NOMO-1 (cell line): ENCODE measurements around the gene S100A12.

Experiments used
- DNase-seq, 2 experiments: peaks; one replicate each; lab custom pipeline; 2025; ENCODE audit not compliant: unreplicated experiment in 2 of 2; lab: John Stamatoyannopoulos, UW

S100A12 gene

GRCh38 chr1:153370146-153370545, 5.3 kb downstream of the S100A12 start:
- no peak for DNase-seq

GRCh38 chr1:153368495-153368894, 6.9 kb downstream of the S100A12 start:
- DNase-seq, result peak; percentile 51 to 85

GRCh38 chr1:153367090-153367489, 8.3 kb downstream of the S100A12 start:
- no peak for DNase-seq

GRCh38 chr1:153366261-153366660, 9.2 kb downstream of the S100A12 start:
- DNase-seq, result no peak

- DNase-seq, result no peak
These were observed 9.7 kb downstream of the S100A12 start for GRCh38 chr1:153365696-153366095.

- peak; percentile 93 to 95 for DNase-seq
These were observed 10.4 kb downstream of the S100A12 start for GRCh38 chr1:153364766-153365666.

- DNase-seq, result no peak
These were observed 11.3 kb downstream of the S100A12 start for GRCh38 chr1:153364156-153364555.

GRCh38 chr1:153363641-153364040, 11.8 kb downstream of the S100A12 start:
- no peak for DNase-seq

- no peak for DNase-seq
These were observed 13.1 kb downstream of the S100A12 start for GRCh38 chr1:153362187-153362775.

- no peak for DNase-seq
These were observed 13.8 kb downstream of the S100A12 start for GRCh38 chr1:153361480-153362109.

- no peak for DNase-seq
These were observed 14.6 kb downstream of the S100A12 start for GRCh38 chr1:153360592-153361479.

- no peak for DNase-seq
These were observed 15.2 kb downstream of the S100A12 start for GRCh38 chr1:153360190-153360589.

GRCh38 chr1:153359241-153359640, 16.2 kb downstream of the S100A12 start:
- no peak for DNase-seq

GRCh38 chr1:153358691-153358975, 16.8 kb downstream of the S100A12 start:
- no peak for DNase-seq

GRCh38 chr1:153357853-153358690, 17.3 kb downstream of the S100A12 start, which contains the start of gene S100A9:
TSS of gene S100A9 (plus strand) at chr1:153357854. CDS start at chr1:153358284, 430 bp downstream.
- DNase-seq, result peak in 1 of 2 experiments; percentile 60

GRCh38 chr1:153357076-153357852, 18.2 kb downstream of the S100A12 start:
- DNase-seq, result peak; percentile 90 to 94

- DNase-seq, result no peak
These were observed 18.9 kb downstream of the S100A12 start for GRCh38 chr1:153356392-153357075.

GRCh38 chr1:153355445-153356071, 19.9 kb downstream of the S100A12 start:
- peak; percentile 85 to 93 for DNase-seq
